CD14-positive monocyte (primary cell): ENCODE results near the gene STRN. TPM values are rescaled to one million over a fixed set of nuclear protein-coding genes. Genes with fewer than 3 reads are reported as not detected.
A peak's percentile ranks its signal among the peaks of the same experiment; 100 is the strongest.
"Not testable (repeated sequence)": the region's sequence is repeated elsewhere in the genome, so short reads cannot be mapped to it uniquely, and the experiment has no call there.

ENCODE experiments used
- DNase-seq, 3 donors: peaks; one replicate each; pipeline ENCODE4 v3.0.0-alpha.2; 2011 to 2022
- H2AFZ ChIP-seq: 2 replicates; pipeline ENCODE4 v1.6.0; 2012; ENCODE audit warnings: mild to moderate bottlenecking, low read depth, low read length, inconsistent platforms; ENCODE audit not compliant: insufficient read depth, poor library complexity, severe bottlenecking
- H3K27ac ChIP-seq, 2 donors: 1 replicate in 1 of 2; 2 replicates in 1 of 2; pipeline ENCODE4 v1.5.1; 2012 to 2013; ENCODE audit warnings: low read length in 2 of 2, control low read depth in 1 of 2, inconsistent platforms in 1 of 2, low read depth in 1 of 2, mild to moderate bottlenecking in 1 of 2
- H3K27me3 ChIP-seq, 2 donors: one replicate each; pipeline versions ENCODE4 v1.6.0 to v1.6.1; 2011 to 2013; ENCODE audit warnings: low read length in 2 of 2; ENCODE audit not compliant: control insufficient read depth in 2 of 2, insufficient read depth in 2 of 2
- H3K36me3 ChIP-seq, 2 donors: replicated peaks in 1 of 2; 1 replicate in 1 of 2; 2 replicates in 1 of 2; pipeline versions ENCODE4 v1.5.1 to v1.6.1; 2012 to 2013; ENCODE audit warnings: low read length in 2 of 2, control low read depth in 1 of 2, inconsistent platforms in 1 of 2, mild to moderate bottlenecking in 1 of 2; ENCODE audit not compliant: insufficient read depth in 2 of 2, control insufficient read depth in 1 of 2
- H3K4me1 ChIP-seq, 2 donors: 1 replicate in 1 of 2; 2 replicates in 1 of 2; pipeline versions ENCODE4 v1.5.1 to v1.6.1; 2012 to 2013; ENCODE audit warnings: low read length in 2 of 2, control low read depth in 1 of 2, inconsistent platforms in 1 of 2, mild to moderate bottlenecking in 1 of 2, moderate library complexity in 1 of 2; ENCODE audit not compliant: insufficient read depth in 2 of 2, control insufficient read depth in 1 of 2
- H3K4me2 ChIP-seq: replicated peaks from 2 replicates; pipeline ENCODE3; 2012; ENCODE audit warnings: low read length, moderate library complexity, mild to moderate bottlenecking; ENCODE audit not compliant: poor library complexity, severe bottlenecking; ENCODE audit errors: extremely low read depth
- H3K4me3 ChIP-seq, 3 experiments: fragments of 200-600 bp in 1 of 3; sonication (generic) in 1 of 3; replicated peaks in 1 of 3; 1 replicate in 2 of 3; 2 replicates in 1 of 3; pipeline ENCODE4 v1.5.1; 2011 to 2013; ENCODE audit warnings: low read length in 3 of 3, mild to moderate bottlenecking in 3 of 3, control low read depth in 2 of 3, low read depth in 2 of 3, inconsistent platforms in 1 of 3, moderate library complexity in 1 of 3
- H3K79me2 ChIP-seq: 2 replicates; pipeline ENCODE4 v1.6.0; 2012; ENCODE audit warnings: mild to moderate bottlenecking, control low read depth, inconsistent platforms, low read length, moderate library complexity; ENCODE audit not compliant: insufficient read depth
- H3K9ac ChIP-seq: 2 replicates; pipeline ENCODE4 v1.6.0; 2017; ENCODE audit warnings: low read length, mild to moderate bottlenecking; ENCODE audit not compliant: insufficient read depth, poor library complexity, severe bottlenecking
- H3K9me3 ChIP-seq, 2 donors: replicated peaks in 1 of 2; 1 replicate in 1 of 2; 2 replicates in 1 of 2; pipeline versions ENCODE4 v1.5.1 to v1.6.1; 2012 to 2013; ENCODE audit warnings: low read length in 2 of 2, control low read depth in 1 of 2; ENCODE audit not compliant: control insufficient read depth in 1 of 2, insufficient read depth in 1 of 2
- H4K20me1 ChIP-seq: 2 replicates; pipeline ENCODE4 v1.6.0; 2012; ENCODE audit warnings: mild to moderate bottlenecking, low read length, control low read depth, moderate library complexity; ENCODE audit not compliant: insufficient read depth
- H3K27ac Mint-ChIP-seq, 7 donors: one replicate each; pipeline ENCODE4 v1.8.0; 2020; ENCODE audit warnings: mild to moderate bottlenecking in 7 of 7, mixed read lengths in 7 of 7, moderate library complexity in 6 of 7, inconsistent platforms in 2 of 7
- H3K27me3 Mint-ChIP-seq, 3 donors: one replicate each; pipeline ENCODE4 v1.8.0; 2021 to 2022; ENCODE audit warnings: low read depth in 3 of 3, mild to moderate bottlenecking in 3 of 3, mixed read lengths in 3 of 3, moderate library complexity in 3 of 3, inconsistent platforms in 1 of 3
- H3K36me3 Mint-ChIP-seq, 2 donors: one replicate each; pipeline ENCODE4 v1.8.0; 2020; ENCODE audit warnings: mixed read lengths in 2 of 2, inconsistent platforms in 1 of 2, mild to moderate bottlenecking in 1 of 2
- H3K4me1 Mint-ChIP-seq: one replicate; pipeline ENCODE4 v1.8.0; 2020; ENCODE audit warnings: mild to moderate bottlenecking, mixed read lengths
- H3K4me3 Mint-ChIP-seq, 2 donors: one replicate each; pipeline ENCODE4 v1.8.0; 2020; ENCODE audit warnings: mild to moderate bottlenecking in 2 of 2, mixed read lengths in 2 of 2, moderate library complexity in 1 of 2
- H3K9me3 Mint-ChIP-seq, 7 donors: one replicate each; pipeline ENCODE4 v1.8.0; 2020 to 2022; ENCODE audit warnings: mixed read lengths in 7 of 7, mild to moderate bottlenecking in 6 of 7, moderate library complexity in 6 of 7, inconsistent platforms in 2 of 7
- WGBS: methylation state at CpG from one replicate; pipeline ENCODE4 v1.1.5; 2013; ENCODE audit warnings: missing lambda C conversion rate; ENCODE audit not compliant: insufficient coverage; 5-methylcytosine and 5-hydroxymethylcytosine counted together
- intact Hi-C, 2 donors: fragments of 100-400 bp; cut with micrococcal nuclease; formaldehyde crosslinking; loops; one replicate each; pipeline versions ENCODE4 v1.15.0 to v1.15.1; 2023
- polyA plus RNA-seq, 3 donors: library from polyadenylated mRNA; depleted of rRNA in 1 of 3; unstranded in 2 of 3; stranded (reverse) in 1 of 3; fragments of 300-500 nt in 2 of 3; fragments of >200 nt in 1 of 3; fragmentation: Illumina TruSeq in 2 of 3; gene quantifications; 1 replicate in 2 of 3; 2 replicates in 1 of 3; pipeline ENCODE4 v1.2.3, GENCODE V29; 2012 to 2021

STRN gene
- polyA plus RNA-seq, 3 donors: 7.0 to 15.7 (median 10.7) TPM

DNA sequence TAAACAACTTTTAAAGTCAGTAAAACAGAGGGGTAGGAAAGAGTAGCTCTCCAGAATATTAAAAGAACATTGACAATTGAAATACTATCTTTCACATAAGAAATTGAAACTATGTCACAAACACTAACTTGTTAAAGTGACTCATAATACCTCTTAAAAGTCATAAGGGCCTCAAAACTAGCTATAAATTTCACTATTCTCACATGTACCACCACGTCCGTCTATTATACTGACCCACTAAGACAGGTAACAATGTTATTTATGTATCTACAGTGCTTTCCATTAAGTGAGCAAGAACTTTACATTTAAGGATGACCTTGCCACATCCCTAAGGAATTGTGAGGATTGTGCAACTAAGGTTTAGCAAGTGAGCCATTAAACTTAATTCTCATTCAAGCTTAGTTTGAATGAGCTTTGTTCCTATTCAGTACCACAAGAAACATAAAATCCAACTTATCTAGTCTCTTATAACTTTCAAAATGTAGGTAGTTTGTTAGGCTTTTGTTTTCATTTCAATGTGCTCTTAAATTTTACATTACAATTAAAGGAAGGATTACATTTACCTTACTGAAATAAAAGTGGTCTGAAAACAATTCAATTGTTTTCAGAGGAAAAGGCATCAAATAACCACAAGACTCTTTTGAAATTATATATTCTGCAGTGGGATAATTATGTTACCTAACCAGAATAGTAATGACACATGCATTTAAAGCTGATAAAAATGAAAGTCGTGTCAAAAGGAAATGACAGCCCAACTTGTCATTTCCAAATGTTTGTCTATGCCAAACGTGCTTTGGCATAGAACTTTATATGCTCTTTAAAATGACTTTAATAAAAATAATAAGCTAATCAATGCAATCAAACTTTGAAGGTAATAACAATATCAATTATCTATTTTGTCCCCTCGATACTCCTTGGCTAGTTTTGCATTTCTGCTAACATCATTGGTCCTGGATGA is 39.9 kb downstream of the STRN start:
- H3K27me3 ChIP-seq, H3K9me3 Mint-ChIP-seq, H3K9ac ChIP-seq, H3K4me3 Mint-ChIP-seq, intact Hi-C loops, H3K4me2 ChIP-seq, H3K27ac ChIP-seq, H3K9me3 ChIP-seq, DNase-seq, H3K27ac Mint-ChIP-seq, H2AFZ ChIP-seq, H3K4me1 ChIP-seq, H3K36me3 ChIP-seq, H3K79me2 ChIP-seq, H4K20me1 ChIP-seq, H3K4me3 ChIP-seq, H3K27me3 Mint-ChIP-seq: not testable (repeated sequence)
- peaks cover 11% of the 10 kb centered on the region for H3K4me1 Mint-ChIP-seq
- no CpG with 5 or more reads among the region's 5 CpGs for WGBS
- H3K36me3 Mint-ChIP-seq: peaks cover 15 to 26% of the 10 kb centered on the region in 2 donors

- H3K36me3 ChIP-seq, H3K9me3 Mint-ChIP-seq, H3K4me2 ChIP-seq, H3K9ac ChIP-seq, H3K4me3 ChIP-seq, intact Hi-C loops, H3K27me3 ChIP-seq, H3K27me3 Mint-ChIP-seq, H3K9me3 ChIP-seq, DNase-seq, H3K4me3 Mint-ChIP-seq, H4K20me1 ChIP-seq, H2AFZ ChIP-seq, H3K27ac ChIP-seq, H3K4me1 ChIP-seq, H3K79me2 ChIP-seq: not testable (repeated sequence)
- peak overlapping the region in 1 of 7 donors; percentile 29 for H3K27ac Mint-ChIP-seq
- peaks cover 13% of the 10 kb centered on the region for H3K4me1 Mint-ChIP-seq
- 97% methylated on average over 8 of the region's 10 CpGs for WGBS
- peaks cover 14 to 24% of the 10 kb centered on the region in 2 donors for H3K36me3 Mint-ChIP-seq
Observed at GRCh38 chr2:36922629-36923028, 43.7 kb downstream of the STRN start.
